GM21529 (cell line): ENCODE results near the gene FAM171A2.
A peak's percentile ranks its signal among the peaks of the same experiment; 100 is the strongest.
"Not testable (repeated sequence)": the region's sequence is repeated elsewhere in the genome, so short reads cannot be mapped to it uniquely, and the experiment has no call there.

Experiments
- ATAC-seq: cut with Tn5 transposase; IDR thresholded peaks from one replicate; pipeline ENCODE4 v1.9.1; 2021; ENCODE audit not compliant: unreplicated experiment

FAM171A2 gene

DNA sequence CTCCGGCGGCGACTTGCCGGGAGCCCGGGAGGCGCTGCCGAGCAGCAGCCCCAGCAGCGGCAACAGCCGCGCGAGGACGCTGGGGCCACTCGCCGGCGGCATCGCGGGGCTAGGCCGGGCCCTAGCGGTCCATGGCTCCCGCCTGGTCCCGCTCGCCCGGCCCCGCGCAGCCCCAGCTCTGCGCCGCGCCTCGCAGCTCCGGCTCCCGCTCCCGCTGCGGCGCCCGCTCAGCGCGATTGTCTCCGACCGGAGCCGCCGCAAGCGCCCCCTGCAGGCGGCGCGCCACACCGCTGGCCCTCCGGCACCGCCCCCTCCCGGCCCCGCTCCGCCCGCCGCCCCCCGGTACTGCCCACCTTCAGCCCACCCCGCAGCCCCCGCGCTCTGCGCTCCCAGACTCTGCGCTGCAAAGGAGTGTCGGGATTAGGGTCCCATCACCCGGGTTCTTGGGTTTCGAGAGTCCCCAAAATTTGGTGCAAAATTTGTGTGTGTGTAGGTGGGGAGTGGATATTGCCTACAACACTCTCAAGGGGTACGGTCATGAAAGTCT, at the start of gene FAM171A2:
TSS of gene FAM171A2 (minus strand) at position 241 of the 547 bp plus-strand sequence. CDS start at position 102, 139 bp downstream.
- no peak for ATAC-seq

DNA sequence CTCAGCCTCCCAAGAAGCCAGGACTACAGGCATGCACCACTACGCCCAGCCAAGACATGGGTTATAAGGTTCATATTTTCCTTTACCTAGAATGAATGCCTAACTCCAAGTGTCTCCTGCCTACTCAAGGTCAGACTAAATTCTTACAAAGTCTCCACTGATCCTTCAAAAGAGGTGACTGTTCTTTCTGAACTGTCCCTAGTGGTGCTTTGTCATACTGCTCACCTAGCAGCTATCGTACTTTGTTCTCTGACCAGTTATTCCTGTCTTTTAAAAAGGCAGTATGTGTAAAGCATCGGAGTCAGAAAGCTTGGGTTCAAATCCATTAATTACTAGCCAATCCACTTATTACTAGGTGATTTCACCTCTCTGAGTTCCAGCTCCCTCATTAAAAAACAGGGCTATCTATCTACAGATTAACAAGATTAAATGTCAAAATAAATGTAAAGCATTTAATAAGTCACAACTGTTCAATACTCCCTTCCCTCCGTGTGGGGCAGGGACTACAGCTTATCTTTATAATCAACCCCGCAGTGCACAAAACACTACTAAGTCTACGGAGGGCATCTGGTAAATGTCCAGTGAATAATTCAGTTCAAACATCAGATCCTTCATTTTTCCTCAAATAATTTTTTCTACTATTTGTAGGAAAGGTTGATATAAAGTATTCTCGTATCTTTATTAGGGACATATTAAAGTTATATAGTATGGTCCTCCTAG, 45.8 kb upstream of the FAM171A2 start:
- no peak for ATAC-seq

DNA sequence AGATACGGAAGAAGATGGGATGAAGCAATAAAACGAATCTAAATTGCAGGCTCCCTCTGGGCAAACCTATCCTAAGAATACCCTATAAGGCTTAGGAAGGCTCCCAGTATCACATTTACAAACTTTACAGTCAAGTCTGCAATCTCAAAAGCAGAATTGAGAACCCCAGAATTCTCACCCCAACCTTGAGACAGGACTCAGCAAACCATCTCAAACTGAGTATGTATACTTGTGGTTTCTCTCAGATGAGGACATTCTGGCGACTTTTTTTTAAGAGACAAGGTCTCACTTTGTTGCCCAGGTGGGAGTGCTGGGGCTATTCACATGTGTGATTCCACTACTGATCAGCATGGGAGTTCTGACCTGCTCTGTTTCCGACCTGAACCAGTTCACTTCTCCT, 45.1 kb upstream of the FAM171A2 start:
- ATAC-seq, result no peak

DNA sequence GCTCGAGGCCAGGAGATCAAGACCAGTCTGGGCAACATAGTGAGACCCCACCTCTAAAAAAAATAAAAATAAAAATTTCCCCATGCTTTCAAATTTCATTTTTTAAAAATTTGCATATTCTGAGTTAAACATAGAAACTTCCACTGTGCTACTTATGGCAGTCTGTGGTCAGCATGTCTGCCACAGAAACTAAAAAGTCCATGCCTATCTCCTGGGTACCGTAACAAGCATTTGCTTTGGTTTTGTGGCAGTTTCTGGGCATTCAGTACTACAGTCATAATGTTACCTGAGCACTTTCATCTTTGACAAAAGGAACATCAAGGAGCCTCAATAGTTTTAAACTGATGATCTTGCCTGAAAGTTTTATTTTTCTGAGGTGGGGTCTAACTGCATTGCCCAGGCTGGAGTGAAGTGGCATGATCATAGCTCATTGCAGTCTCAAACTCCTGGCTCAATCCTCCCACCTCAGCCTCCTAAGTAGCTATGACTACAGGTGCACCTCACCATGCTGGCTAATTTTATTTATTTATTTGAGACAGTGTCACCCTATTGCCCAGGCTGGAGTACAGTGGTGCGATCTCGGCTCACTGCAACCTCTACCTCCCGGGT, 39.0 kb upstream of the FAM171A2 start:
- ATAC-seq, result peak; percentile 72

DNA sequence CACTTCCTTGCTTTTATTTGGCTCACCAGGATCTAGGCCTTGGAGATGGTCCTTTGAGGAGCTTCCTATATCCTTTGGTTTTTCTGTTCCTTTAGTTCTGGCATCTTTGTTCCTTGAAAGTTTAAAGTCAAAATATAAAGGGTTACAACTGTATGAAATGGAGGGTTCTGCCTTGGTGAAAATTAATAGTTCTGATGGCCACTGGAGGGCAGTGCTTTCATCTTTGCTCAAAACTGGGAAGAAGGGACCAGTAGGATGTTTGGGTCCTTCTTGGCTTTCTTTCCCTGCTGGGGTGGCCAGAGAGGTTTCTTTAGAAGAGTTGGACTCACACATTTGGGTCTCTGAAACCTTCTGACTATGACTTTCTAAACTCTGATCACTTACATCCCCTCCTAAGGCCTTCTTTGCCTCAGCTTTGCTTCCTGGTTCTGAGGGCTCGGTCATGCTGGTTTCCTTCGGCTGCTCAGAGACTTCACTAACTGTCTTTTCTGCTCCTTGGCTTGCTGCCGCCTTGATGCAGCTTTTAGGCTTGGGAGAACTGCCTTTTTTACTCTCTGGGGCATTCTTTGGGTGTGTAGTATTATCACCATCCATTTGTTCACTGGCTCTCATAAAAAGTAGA, 36.7 kb upstream of the FAM171A2 start:
- ATAC-seq, result no peak

DNA sequence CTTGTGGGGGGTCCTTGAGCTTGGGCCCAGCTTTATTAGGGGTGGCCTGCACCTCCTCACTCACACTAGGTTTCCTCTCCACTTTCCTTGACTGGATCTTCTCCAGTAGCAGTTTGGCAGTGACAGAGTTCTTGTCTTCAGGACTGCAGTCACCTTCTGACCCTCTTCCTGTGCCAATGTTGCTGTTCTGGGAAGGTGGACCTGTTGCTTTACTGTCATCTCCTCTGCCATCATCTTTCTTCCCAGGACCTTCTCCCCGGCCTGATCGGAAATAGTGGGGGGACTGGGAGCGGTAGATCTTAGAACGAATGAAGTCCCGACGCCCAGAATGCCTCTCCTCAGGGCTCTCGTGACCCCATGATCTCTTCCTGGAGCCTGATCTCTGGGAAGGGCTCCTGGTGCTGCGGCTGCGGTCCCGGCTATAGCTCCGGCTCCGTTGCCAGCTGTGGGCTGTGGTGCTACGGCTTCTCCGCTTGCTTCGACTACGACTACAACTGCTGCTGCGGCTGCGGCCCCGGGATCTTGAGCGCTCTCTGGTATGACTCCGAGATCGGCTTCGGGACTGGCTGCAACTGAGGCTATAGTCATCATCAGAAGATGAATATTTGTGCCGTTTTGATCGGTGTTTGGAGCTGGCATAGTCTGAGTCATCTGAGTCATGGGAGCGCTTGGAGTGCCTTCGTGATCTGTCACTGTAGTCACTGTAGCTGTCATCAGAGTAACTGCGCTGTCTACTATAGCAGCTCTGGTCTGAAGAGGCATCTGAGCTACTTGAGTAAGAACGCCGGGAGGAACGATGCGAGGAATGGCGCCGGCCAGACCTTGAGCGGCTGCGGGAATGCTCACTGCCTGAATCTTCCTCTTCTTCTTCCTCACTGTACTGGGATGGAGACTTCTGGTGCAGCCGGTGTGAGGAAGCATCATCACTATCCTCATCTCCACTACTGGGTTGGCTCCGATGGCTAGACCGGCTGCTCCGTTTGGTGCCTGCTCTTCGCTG, 35.3 kb upstream of the FAM171A2 start:
- no peak for ATAC-seq

DNA sequence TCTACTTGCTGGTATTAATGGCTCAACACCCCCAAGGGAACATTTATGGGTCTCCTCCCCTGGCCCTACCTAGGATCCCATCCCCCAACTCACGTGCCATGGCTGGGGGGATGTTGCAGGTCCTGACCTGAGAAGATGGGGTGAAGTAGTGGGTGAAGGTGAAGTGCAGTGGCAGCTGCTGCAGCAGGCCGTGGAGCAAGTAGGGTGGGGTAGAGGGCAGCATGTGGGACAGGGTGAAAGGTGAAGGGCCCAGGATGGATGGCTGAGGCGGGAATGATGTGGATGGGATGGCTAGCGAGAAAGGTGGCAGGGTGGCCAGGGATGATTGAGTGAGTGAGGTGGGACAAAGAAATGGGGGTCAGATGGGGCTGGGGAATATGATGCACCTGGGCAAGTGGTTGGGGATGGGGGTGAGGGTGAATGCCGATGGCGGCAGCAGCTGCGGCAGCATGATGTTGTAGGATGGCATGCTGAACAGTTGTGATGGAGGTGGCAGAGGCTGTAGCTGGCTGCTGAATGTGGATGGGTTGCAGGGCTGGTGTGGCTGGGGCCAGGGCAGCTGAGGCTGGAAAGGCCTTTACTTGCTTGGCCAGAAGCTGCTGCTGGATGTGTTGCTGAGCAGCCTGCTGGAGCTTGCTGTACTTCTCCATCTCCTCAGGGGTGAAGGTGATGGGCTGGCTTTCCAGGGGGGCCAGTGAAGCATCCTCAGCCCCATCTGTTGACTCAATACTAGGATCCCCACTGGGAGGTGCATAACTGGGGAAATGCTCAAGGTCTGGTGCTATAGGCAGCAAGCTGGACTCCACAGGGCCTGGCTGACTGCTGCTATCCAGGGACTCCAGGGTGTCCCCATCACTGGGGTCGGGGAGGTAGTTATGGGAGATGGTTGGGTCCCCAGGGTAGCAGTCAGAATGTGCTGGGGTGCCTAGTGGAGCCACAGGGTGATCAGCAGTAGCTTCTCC, 34.1 kb upstream of the FAM171A2 start:
- no peak for ATAC-seq

DNA sequence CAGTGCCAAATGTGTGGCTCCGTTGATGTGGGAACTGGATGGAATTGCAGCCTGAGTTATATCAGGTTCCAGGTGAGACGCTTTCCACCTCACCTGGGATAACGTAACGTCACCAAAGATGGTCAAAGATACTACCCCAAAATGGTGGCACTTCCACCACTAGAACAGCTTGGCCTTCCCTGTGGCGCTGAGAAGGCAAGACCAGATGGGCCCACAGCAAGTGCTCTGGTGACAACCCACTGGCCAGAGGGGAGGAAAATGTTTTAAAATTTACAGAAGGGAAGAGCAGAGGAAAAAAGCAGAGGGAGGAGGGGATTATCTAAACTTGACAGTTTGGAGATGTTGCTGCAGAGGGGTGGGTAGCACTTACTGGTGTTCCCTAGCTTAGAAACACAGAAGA, 33.3 kb upstream of the FAM171A2 start:
- ATAC-seq, result no peak

DNA sequence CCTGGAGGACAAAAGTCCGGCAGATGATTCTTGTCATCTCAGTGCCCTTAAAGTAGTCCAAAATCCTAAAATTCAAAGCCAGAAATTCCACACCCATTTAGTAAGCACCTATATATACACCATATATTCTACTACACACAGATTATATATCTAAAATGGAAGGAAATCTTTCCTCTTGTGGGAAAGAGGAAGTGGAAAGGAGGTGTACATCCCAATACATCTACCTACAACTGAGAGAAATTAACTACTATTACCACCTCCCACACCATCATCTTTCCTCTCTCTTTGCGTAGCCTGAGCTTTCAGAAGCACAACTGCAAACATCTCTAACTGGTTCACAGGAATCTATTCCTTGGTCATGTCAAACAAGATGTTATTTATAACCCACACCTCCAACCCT, 31.2 kb upstream of the FAM171A2 start:
- ATAC-seq, result no peak

DNA sequence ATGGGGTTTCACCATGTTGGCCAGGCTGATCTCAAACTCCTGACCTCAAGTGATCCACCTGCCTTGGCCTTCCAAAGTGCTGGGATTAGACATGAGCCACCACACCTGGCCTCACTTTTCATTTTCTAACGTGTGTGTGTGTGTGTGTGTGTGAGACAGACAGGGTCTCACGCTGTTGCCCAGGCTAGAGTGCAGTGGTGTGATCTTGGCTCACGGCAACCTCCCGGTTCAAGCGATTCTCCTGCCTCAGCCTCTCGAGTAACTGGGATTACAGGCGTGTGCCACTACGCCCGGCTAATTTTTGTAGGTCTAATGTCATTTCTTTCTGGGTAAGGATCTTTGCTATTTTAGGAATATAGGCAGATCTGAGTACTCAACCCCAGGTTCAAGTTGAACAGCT, 30.5 kb upstream of the FAM171A2 start:
- ATAC-seq, result not testable (repeated sequence)

DNA sequence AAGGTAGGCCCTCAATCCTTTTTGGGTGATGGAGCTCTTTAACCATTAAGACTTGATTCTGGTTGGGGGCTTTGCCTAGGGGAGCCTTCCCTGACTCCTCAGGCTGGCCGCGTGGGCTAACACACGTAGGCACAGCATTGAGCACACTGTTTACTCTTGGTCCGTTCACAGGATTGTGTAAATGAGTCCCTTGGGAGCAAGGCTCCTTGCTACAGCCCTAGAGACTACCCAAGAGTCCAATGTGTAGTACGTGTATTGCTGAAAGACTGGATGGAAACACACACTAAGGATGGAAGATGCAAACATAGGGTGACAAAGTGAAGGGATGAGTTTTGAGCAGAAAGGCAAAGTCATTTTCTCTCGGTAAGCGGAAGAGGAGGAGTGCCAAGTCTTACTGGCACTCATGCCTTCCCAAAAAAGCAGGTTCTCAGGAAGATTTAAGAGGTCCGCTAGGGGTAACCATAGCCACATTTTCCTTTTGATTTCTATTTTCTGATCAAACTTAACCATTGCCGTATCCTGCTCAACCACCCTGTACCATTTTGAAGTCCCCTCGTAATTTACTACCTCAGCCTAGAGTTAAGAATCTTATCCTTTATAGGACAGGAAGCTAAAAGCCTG, 26.7 kb upstream of the FAM171A2 start:
- ATAC-seq, result no peak

DNA sequence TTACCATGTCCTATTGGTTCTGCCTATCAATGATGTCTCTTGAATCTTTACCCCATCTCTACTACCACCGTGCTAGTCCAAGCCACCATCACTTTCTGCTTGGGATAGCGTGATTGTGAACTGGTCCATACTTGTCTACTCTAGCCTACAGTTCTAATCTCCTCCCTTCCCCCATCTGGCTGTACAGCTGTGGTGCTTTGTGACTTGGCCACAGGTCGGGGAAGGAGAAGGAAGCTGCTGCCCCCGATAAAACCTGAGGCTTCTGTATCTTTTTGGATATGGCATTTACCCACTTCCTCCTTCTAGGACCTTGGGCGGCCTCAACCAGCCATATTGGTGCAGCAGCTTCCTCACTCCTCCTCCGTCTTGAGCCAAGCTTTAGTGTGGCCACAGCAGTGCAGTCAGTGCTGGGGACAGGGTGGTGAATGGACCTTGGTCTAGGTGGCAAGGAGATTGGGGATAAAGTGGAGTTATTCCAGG, 26.1 kb upstream of the FAM171A2 start:
- ATAC-seq, result no peak

DNA sequence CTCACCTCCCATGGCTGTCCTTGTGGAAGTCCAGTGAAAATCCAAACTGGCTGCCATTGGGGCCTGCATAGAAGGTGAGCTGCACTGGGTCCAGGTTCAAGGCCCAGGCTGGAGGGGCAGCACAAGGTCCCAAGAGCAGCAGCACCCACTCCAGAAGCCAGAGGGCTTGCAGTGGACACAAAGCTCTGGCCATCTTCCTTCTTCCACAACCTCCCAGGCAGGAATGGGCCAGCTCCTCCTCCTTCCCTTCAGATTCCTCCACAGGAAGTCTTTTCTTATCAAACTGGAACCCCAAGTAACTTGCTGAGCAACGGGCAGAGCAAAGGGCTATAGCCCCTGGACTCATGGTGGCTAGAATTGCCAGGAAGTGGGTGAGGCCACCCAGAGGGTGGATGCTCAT, 25.6 kb upstream of the FAM171A2 start, which contains the start of gene ITGA2B:
TSS of gene ITGA2B (minus strand) at position 369 of the 400 bp plus-strand sequence. CDS start at position 193, 176 bp downstream.
- ATAC-seq, result no peak

DNA sequence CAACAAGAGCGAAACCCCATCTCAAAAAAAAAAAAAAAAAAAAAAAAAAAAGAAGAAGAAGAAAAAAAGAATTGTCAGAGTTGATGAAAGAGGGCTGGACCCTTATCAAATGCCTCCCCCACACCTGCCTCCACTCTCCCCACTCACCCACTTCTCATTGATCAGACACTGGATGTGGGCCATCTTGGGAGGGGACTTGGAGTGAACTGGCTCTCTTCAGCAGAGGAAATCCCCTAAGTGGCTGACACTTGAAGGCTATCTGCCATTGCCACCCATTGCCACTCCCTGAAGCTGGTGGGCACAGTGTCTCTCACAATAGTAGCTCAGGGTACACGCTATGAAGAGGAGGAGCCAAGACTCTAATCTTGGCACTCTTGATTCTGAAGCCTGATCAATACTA, 24.2 kb upstream of the FAM171A2 start:
- ATAC-seq, result no peak

DNA sequence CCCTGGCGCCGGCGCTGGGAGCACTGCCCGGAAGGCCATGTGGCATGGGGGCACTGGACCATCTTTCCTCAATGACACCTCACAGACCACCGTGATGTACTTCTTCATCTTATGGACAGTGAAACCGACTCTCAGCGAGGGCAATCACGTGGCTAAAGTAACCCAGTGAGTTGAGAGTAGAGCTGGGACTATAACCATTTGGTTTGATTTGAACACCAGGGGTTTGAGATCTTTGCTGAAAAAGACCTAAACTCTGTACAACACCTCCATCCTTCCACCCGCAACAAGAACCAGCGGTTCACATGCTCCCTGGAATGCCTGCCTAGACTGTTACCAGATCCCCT, 22.5 kb upstream of the FAM171A2 start:
- ATAC-seq, result no peak

DNA sequence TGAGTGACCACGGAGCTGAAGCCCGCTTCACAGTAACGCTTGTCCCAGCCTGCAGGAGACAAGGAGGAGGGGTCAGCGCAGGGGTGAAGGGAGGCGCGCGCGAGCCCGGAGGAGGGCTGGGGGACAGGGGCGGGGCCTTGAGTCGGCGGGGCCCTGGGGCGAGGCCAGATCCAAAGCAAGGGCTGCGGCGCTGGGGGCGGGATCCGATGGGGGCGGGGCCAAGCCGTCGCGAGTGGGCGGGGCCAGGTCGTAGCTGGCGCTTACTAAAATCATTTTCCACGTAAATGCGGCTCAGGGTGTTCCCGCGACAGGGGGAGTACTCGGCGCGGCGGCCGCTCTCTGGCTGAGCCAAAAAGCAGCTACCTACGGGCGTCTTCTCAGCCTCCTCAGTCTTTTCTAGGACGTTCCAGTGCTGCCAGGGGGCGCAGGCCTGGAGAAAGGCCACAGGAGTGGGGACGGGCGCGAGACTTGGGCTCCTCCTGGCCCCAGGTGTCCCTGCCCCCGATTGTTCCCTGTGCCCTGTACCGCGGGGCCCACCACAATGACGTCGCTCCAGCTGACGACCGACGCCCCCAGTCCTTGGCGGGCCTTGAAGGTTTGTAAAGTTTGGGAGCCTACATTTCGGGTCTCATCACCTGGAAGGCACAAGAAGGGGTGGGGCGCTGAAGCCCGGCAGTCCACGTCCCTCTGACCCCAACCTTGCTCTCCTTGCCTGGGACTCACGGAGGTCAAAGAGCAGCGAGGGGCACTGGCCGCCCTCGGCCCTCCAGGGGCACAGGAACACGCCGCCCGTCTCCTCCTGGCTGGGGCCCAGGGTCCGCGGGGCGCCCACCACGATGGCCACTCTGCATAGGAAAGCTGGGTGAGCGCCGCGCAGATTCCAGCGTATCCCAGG, 21.9 kb upstream of the FAM171A2 start:
- ATAC-seq, result peak; percentile 47

DNA sequence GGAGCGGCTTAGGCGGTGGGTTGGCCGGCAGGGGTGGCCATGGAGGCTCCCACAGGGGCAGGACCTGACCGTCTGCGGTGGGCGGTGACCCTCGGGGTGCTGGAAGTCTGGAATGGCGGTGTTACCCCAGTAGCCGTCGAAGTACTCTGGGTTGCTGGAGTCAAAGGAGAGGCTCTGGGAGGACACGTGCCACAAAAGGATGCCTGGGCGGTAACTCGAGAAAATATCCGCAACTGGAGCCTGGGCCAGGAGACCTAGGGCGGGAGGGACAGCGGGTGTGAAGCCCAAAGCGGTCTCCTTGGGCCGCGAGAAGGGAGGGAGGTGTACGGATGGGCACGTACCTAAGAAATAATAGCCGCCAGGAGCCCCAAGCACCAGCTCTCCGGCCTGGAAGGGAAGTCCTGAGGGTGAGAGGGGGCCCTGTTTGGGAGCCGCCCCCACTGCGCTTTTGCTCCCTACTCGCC, 21.2 kb upstream of the FAM171A2 start:
- ATAC-seq, result no peak

DNA sequence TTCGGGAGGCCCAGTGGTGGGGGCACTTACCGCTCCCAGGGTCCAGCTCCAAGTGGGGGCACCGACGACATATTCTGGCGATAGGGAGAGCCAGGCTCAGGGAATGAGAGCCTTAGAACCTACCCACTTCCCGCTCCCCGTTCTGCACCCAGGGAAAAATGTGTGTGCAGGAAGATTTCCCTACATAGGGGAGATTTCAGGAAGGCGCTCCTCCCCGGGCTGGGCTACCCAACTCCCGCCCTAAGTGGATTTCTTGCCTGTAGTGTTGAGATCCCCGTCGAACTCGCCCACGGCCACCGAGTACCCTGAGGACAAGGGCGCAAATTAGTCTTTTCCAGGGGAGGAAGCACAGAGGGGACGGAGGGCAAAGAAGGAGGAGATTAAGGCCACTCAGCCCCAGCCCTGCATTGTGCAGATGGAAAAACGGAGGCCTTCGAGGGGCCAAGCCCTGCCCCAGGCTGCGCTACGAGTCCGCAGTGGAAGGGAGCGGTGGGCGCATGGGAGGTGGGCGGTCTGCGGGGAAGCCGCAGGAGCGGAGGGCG, 20.7 kb upstream of the FAM171A2 start:
- ATAC-seq, result no peak
